H1 (cell line): ENCODE measurements around the gene RHO. TPM values are rescaled to one million over a fixed set of nuclear protein-coding genes. Genes with fewer than 3 reads are reported as not detected.

ENCODE experiments used
- CTCF ChIA-PET: fragments of 300-600 bp; sonication (Branson Sonifier 250); formaldehyde crosslinking; loops from one replicate; lab custom pipeline; 2021; ENCODE audit not compliant: partially characterized antibody; lab: Charles Lee
- POLR2A ChIA-PET: fragments of 300-600 bp; sonication (Branson Sonifier 250); formaldehyde crosslinking; loops from one replicate; lab custom pipeline; 2021; ENCODE audit warnings: inconsistent platforms; ENCODE audit not compliant: partially characterized antibody; lab: Charles Lee
- DNase-seq, 2 experiments: peaks; one replicate each; pipeline versions ENCODE4 v3.0.0 to v3.0.0-alpha.2; 2010 to 2022; ENCODE audit warnings: low spot score in 2 of 2, low read depth in 1 of 2, mixed read lengths in 1 of 2
- FAIRE-seq: peaks from 2 replicates; lab custom pipeline; 2011; peaks lifted over from hg19 to GRCh38; lab: Jason Lieb, UNC
- H2AFZ ChIP-seq: 2 replicates; pipeline ENCODE4 v1.8.1; 2012; ENCODE audit warnings: low read length, inconsistent platforms
- H2AK5ac ChIP-seq: 2 replicates; pipeline ENCODE4 v1.6.1; 2013; ENCODE audit warnings: low read depth, low read length
- H2BK120ac ChIP-seq: replicated peaks from 2 replicates; pipeline ENCODE3; 2013; ENCODE audit warnings: low read depth, low read length, inconsistent platforms
- H2BK12ac ChIP-seq: 2 replicates; pipeline ENCODE4 v1.6.1; 2013; ENCODE audit warnings: low read depth, low read length
- H2BK15ac ChIP-seq: 2 replicates; pipeline ENCODE4 v1.6.1; 2013; ENCODE audit warnings: low read length
- H2BK20ac ChIP-seq: 2 replicates; pipeline ENCODE4 v1.6.1; 2013; ENCODE audit warnings: low read length
- H2BK5ac ChIP-seq: 2 replicates; pipeline ENCODE4 v1.6.1; 2013; ENCODE audit warnings: low read depth, low read length
- H3K14ac ChIP-seq: 2 replicates; pipeline ENCODE4 v1.6.1; 2013; ENCODE audit warnings: inconsistent platforms; ENCODE audit not compliant: insufficient read length
- H3K18ac ChIP-seq: 2 replicates; pipeline ENCODE4 v1.6.1; 2013; ENCODE audit warnings: low read length; ENCODE audit errors: extremely low read depth
- H3K23ac ChIP-seq: 2 replicates; pipeline ENCODE4 v1.6.1; 2013; ENCODE audit warnings: inconsistent platforms; ENCODE audit not compliant: insufficient read length
- H3K23me2 ChIP-seq: 2 replicates; pipeline ENCODE4 v1.6.1; 2013; ENCODE audit warnings: low read depth, low read length
- H3K27ac ChIP-seq: 2 replicates; pipeline ENCODE4 v1.6.1; 2011; ENCODE audit warnings: low read depth, low read length, inconsistent platforms
- H3K27me3 ChIP-seq, 4 experiments: replicated peaks in 1 of 4; 1 replicate in 1 of 4; 2 replicates in 3 of 4; pipeline versions ENCODE4 v1.6.1 to v1.8.1; 2011 to 2013; ENCODE audit warnings: low read length in 3 of 4, mild to moderate bottlenecking in 3 of 4, inconsistent platforms in 2 of 4, mixed read lengths in 2 of 4, moderate library complexity in 1 of 4; ENCODE audit not compliant: control insufficient read depth in 3 of 4, insufficient read depth in 3 of 4; ENCODE audit errors: extremely low read depth in 1 of 4
- H3K36me3 ChIP-seq, 4 experiments: 2 replicates each; pipeline versions ENCODE4 v1.6.1 to v1.8.1; 2011 to 2013; ENCODE audit warnings: mild to moderate bottlenecking in 4 of 4, low read length in 3 of 4, moderate library complexity in 2 of 4, control low read depth in 1 of 4, inconsistent platforms in 1 of 4; ENCODE audit not compliant: insufficient read depth in 4 of 4, control insufficient read depth in 2 of 4
- H3K4ac ChIP-seq: replicated peaks from 2 replicates; pipeline ENCODE3; 2013; ENCODE audit warnings: low read length, low read depth, mixed read lengths, inconsistent platforms; ENCODE audit not compliant: insufficient read length
- H3K4me1 ChIP-seq, 4 experiments: replicated peaks in 1 of 4; 1 replicate in 1 of 4; 2 replicates in 3 of 4; pipeline versions ENCODE4 v1.6.1 to v1.8.1; 2011 to 2013; ENCODE audit warnings: low read length in 3 of 4, inconsistent platforms in 2 of 4, mixed read lengths in 1 of 4; ENCODE audit not compliant: insufficient read depth in 4 of 4, control insufficient read depth in 3 of 4
- H3K4me2 ChIP-seq, 2 experiments: 2 replicates each; pipeline versions ENCODE4 v1.6.1 to v1.8.1; 2011 to 2013; ENCODE audit warnings: low read depth in 2 of 2, low read length in 2 of 2, control low read depth in 1 of 2, inconsistent platforms in 1 of 2, mild to moderate bottlenecking in 1 of 2; ENCODE audit not compliant: insufficient read depth in 1 of 2
- H3K4me3 ChIP-seq, 4 experiments: fragments of 200-600, 300-600 bp in 1 of 4; sonication (generic), shearing (Covaris generic), sonication (Bioruptor Twin) in 1 of 4; 2 replicates each; pipeline versions ENCODE4 v1.5.1 to v1.8.1; 2011 to 2016; ENCODE audit warnings: low read length in 4 of 4, low read depth in 3 of 4, control low read depth in 2 of 4, inconsistent platforms in 2 of 4, mild to moderate bottlenecking in 2 of 4, mixed read lengths in 1 of 4, moderate library complexity in 1 of 4; ENCODE audit not compliant: insufficient read depth in 2 of 4; ENCODE audit errors: extremely low read depth in 1 of 4
- H3K56ac ChIP-seq: replicated peaks from 2 replicates; pipeline ENCODE3; 2013; ENCODE audit warnings: low read depth, mild to moderate bottlenecking, mixed read lengths, low read length, inconsistent platforms; ENCODE audit not compliant: insufficient read length
- H3K79me1 ChIP-seq: 2 replicates; pipeline ENCODE4 v1.6.1; 2013; ENCODE audit warnings: low read depth, low read length, control low read depth
- H3K79me2 ChIP-seq, 2 experiments: 2 replicates each; pipeline versions ENCODE4 v1.6.1 to v1.8.1; 2012 to 2013; ENCODE audit warnings: low read length in 2 of 2, mild to moderate bottlenecking in 2 of 2, inconsistent platforms in 1 of 2; ENCODE audit not compliant: insufficient read depth in 2 of 2, control insufficient read depth in 1 of 2
- H3K9ac ChIP-seq, 4 experiments: replicated peaks in 1 of 4; 1 replicate in 1 of 4; 2 replicates in 3 of 4; pipeline versions ENCODE4 v1.6.1 to v1.8.1; 2011 to 2013; ENCODE audit warnings: low read depth in 3 of 4, low read length in 3 of 4, control low read depth in 2 of 4, mild to moderate bottlenecking in 2 of 4, moderate library complexity in 2 of 4, inconsistent platforms in 1 of 4; ENCODE audit errors: extremely low read depth in 1 of 4
- H3K9me3 ChIP-seq, 2 experiments: 2 replicates each; pipeline versions ENCODE4 v1.6.1 to v1.8.1; 2012 to 2013; ENCODE audit warnings: mild to moderate bottlenecking in 2 of 2, moderate library complexity in 2 of 2, control low read depth in 1 of 2, inconsistent platforms in 1 of 2, low read depth in 1 of 2, low read length in 1 of 2, mixed read lengths in 1 of 2; ENCODE audit not compliant: insufficient read depth in 2 of 2
- H4K20me1 ChIP-seq, 2 experiments: replicated peaks in 1 of 2; 2 replicates each; pipeline versions ENCODE3 to v1.8.1; 2011 to 2013; ENCODE audit warnings: inconsistent platforms in 2 of 2, low read length in 2 of 2, mild to moderate bottlenecking in 1 of 2; ENCODE audit not compliant: insufficient read depth in 2 of 2, control insufficient read depth in 1 of 2
- H4K5ac ChIP-seq: 2 replicates; pipeline ENCODE4 v1.6.1; 2013; ENCODE audit warnings: low read length, low read depth, mixed read lengths, inconsistent platforms; ENCODE audit not compliant: insufficient read length
- H4K8ac ChIP-seq: 2 replicates; pipeline ENCODE4 v1.8.0; 2013; ENCODE audit warnings: mild to moderate bottlenecking, moderate library complexity, low read length, inconsistent platforms; ENCODE audit not compliant: insufficient read depth; ENCODE audit errors: extremely low read depth
- H4K91ac ChIP-seq: replicated peaks from 2 replicates; pipeline ENCODE3; 2013; ENCODE audit warnings: low read length, mixed read lengths, inconsistent platforms; ENCODE audit not compliant: insufficient read length
- ASH2L ChIP-seq: fragments of 200-600, 300-600 bp; sonication (generic); IDR thresholded peaks from one replicate; pipeline ENCODE4 v1.7.1; 2017; ENCODE audit warnings: low read length
- HDAC2 ChIP-seq, 2 experiments: fragments of 300-600 bp in 1 of 2; sonication (generic) in 1 of 2; IDR thresholded peaks; 2 replicates each; pipeline ENCODE4 v1.6.1; 2011 to 2012; ENCODE audit warnings: low read depth in 2 of 2, low read length in 2 of 2, mild to moderate bottlenecking in 2 of 2, moderate library complexity in 2 of 2, borderline replicate concordance in 1 of 2, inconsistent platforms in 1 of 2
- KDM1A ChIP-seq: fragments of 200-600, 300-600 bp; sonication (generic); IDR thresholded peaks from 2 replicates; pipeline ENCODE4 v1.7.1; 2016; ENCODE audit warnings: mild to moderate bottlenecking, low read length, borderline replicate concordance
- MAX ChIP-seq: IDR thresholded peaks from 2 replicates; pipeline ENCODE4 v1.6.1; 2012; ENCODE audit warnings: inconsistent platforms
- NRF1 ChIP-seq: IDR thresholded peaks from 2 replicates; pipeline ENCODE4 v1.6.1; 2011; ENCODE audit warnings: mild to moderate bottlenecking, low read depth, low read length, improper control_type of control experiment
- POLR2A ChIP-seq, 2 experiments: IDR thresholded peaks; 1 replicate in 1 of 2; 2 replicates in 1 of 2; pipeline ENCODE4 v1.6.1; 2011; ENCODE audit warnings: low read depth in 2 of 2, low read length in 2 of 2, mild to moderate bottlenecking in 2 of 2; ENCODE audit errors: control extremely low read depth in 1 of 2
- POLR2AphosphoS5 ChIP-seq: IDR thresholded peaks from 2 replicates; pipeline ENCODE4 v1.6.1; 2011; ENCODE audit warnings: low read depth, low read length
- POU5F1 ChIP-seq: IDR thresholded peaks from 2 replicates; pipeline ENCODE4 v1.6.1; 2011; ENCODE audit warnings: low read depth, mild to moderate bottlenecking, low read length, moderate library complexity
- WGBS, 2 experiments: shearing (Covaris generic) in 1 of 2; methylation state at CpG; one replicate each; pipeline versions ENCODE4 v1.1.6 to v1.1.7; 2013 to 2015; ENCODE audit warnings: low lambda C conversion rate in 2 of 2, mixed read lengths in 2 of 2, inconsistent platforms in 1 of 2, low coverage in 1 of 2, missing lambda C conversion rate in 1 of 2; ENCODE audit not compliant: insufficient replicate concordance in 2 of 2, insufficient coverage in 1 of 2, insufficient read length in 1 of 2; ENCODE audit errors: extremely low coverage in 1 of 2, missing lambda C conversion rate in 1 of 2; 5-methylcytosine and 5-hydroxymethylcytosine counted together
- polyA plus RNA-seq, 7 experiments: library from polyadenylated mRNA; depleted of rRNA in 3 of 7; stranded (reverse) in 5 of 7; unstranded in 2 of 7; fragments of >200 nt in 5 of 7; fragments of 200-250 nt in 2 of 7; gene quantifications; 1 replicate in 5 of 7; 2 replicates in 1 of 7; 4 replicates in 1 of 7; pipeline versions ENCODE4 v1.2.1 to v1.2.3, GENCODE V29; 2011 to 2013; ENCODE audit warnings: missing spikeins in 2 of 7, mixed read lengths in 2 of 7
- total RNA-seq: library from RNA; stranded (reverse); fragmentation: NEBNext Ultra II Directional; extraction: Animal tissue kit (Norgen Biotek cat#: 25700); gene quantifications from 2 replicates; pipeline ENCODE4 v1.2.1, GENCODE V29; 2021
- TF ChIP-seq, protein P1 (sequence below): IDR thresholded peaks from 2 replicates; pipeline ENCODE4 v1.6.1; 2012; ENCODE audit warnings: inconsistent platforms
- TF ChIP-seq, protein P2 (sequence below): IDR thresholded peaks from 2 replicates; pipeline ENCODE4 v1.6.1; 2011; ENCODE audit warnings: low read length, improper control_type of control experiment

The RHO gene
- total and polyA plus RNA-seq, 2 of the 8 experiments (the other 6 are each of a cell fraction or from before 2014, with no cell fraction given) = not detected

DNA sequence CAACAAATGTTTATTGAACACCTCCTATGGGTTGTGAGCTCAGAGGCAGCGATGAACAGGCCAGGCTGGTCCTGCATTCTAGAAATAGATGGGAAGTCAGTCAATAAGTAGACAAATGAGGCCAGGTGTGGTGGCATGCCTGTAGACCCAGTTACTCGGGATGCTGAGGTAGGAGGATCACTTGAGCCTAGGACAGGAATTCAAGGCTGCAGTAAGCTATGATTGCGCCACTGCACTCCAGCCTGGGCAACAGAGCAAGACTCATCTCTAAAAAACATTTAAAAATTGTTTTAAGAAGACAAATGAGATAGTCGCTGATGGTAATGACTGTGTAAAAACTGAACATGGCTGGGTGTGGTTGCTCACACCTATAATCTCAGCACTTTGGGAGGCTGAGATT, 4.4 kb upstream of the RHO start:
- no peak for FAIRE-seq
- no peak overlapping the region for H3K4ac ChIP-seq
- H3K23ac ChIP-seq = no peak overlapping the region
- H2AFZ ChIP-seq = no peak overlapping the region
- no peak overlapping the region for H3K4me3 ChIP-seq
- no peaks in the 10 kb centered on the region for H3K79me1 ChIP-seq
- H2BK15ac ChIP-seq = no peak overlapping the region
- ChIA-PET POLR2A (interaction anchor here (1.4 kb wide), 1 partner anchor 27 kb away, joined by 3 read pairs; no protein-coding TSS in a partner anchor), CTCF (interaction anchor here (1.0 to 2.2 kb wide), 5 partner anchors 9 to 88 kb away, joined by 3 to 6 read pairs (median 5); no protein-coding TSS in a partner anchor)
- H4K91ac ChIP-seq = no peak overlapping the region
- H3K18ac ChIP-seq = no peak overlapping the region
- no peak overlapping the region for H2BK12ac ChIP-seq
- no peaks in the 10 kb centered on the region for H3K79me2 ChIP-seq
- no peak for DNase-seq
- H3K4me2 ChIP-seq = no peak overlapping the region
- no peak overlapping the region for H3K56ac ChIP-seq
- no peak overlapping the region for H3K14ac ChIP-seq
- no peak overlapping the region for H2AK5ac ChIP-seq
- H2BK20ac ChIP-seq = no peak overlapping the region
- H3K27ac ChIP-seq = no peak overlapping the region
- H4K5ac ChIP-seq = no peak overlapping the region
- no peaks in the 10 kb centered on the region for H4K20me1 ChIP-seq
- no peaks in the 10 kb centered on the region for H3K23me2 ChIP-seq
- 90% methylated on average over 4 of the region's 4 CpGs; no CpG with 5 or more reads in 1 of the 2 experiments for WGBS, 2 experiments
- H3K36me3 ChIP-seq = no peaks in the 10 kb centered on the region
- H2BK5ac ChIP-seq = no peak overlapping the region
- no peak overlapping the region for H3K9ac ChIP-seq
- H3K4me1 ChIP-seq = peaks cover 0 to 9% (median 2%) of the 10 kb centered on the region in 4 experiments; a peak in 3 of 7 replicates
- H4K8ac ChIP-seq = no peak overlapping the region
- H3K9me3 ChIP-seq = no peaks in the 10 kb centered on the region
- H3K27me3 ChIP-seq = no peaks in the 10 kb centered on the region
- no peak overlapping the region for H2BK120ac ChIP-seq
- TF ChIP-seq, protein P1, sequence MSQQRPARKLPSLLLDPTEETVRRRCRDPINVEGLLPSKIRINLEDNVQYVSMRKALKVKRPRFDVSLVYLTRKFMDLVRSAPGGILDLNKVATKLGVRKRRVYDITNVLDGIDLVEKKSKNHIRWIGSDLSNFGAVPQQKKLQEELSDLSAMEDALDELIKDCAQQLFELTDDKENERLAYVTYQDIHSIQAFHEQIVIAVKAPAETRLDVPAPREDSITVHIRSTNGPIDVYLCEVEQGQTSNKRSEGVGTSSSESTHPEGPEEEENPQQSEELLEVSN = no peak
- TF ChIP-seq ASH2L = no peak
- no peak for TF ChIP-seq POLR2A (IDR thresholded peaks at IDR 0.05; ENCODE audit: control extremely low read depth in 1 of 2, low read depth in 2 of 2, low read length in 2 of 2)
- no peak for TF ChIP-seq POU5F1
- TF ChIP-seq NRF1 = no peak
- TF ChIP-seq POLR2AphosphoS5 = no peak
- TF ChIP-seq KDM1A = no peak
- TF ChIP-seq MAX = no peak
- TF ChIP-seq HDAC2 (IDR thresholded peaks at IDR 0.05; ENCODE audit: borderline replicate concordance in 1 of 2, low read depth in 2 of 2, low read length in 2 of 2) = no peak
- TF ChIP-seq, protein P2, sequence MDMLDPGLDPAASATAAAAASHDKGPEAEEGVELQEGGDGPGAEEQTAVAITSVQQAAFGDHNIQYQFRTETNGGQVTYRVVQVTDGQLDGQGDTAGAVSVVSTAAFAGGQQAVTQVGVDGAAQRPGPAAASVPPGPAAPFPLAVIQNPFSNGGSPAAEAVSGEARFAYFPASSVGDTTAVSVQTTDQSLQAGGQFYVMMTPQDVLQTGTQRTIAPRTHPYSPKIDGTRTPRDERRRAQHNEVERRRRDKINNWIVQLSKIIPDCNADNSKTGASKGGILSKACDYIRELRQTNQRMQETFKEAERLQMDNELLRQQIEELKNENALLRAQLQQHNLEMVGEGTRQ = no peak
